H9 (cell line): ENCODE results near the gene UPK2. TPM values are rescaled to one million over a fixed set of nuclear protein-coding genes. Genes with fewer than 3 reads are reported as not detected.
"Not testable (repeated sequence)": the region's sequence is repeated elsewhere in the genome, so short reads cannot be mapped to it uniquely, and the experiment has no call there.

ENCODE experiments used
- DNase-seq: peaks from one replicate; pipeline ENCODE4 v3.0.0-alpha.2; 2017
- H2AFZ ChIP-seq: one replicate; pipeline ENCODE4 v1.6.1; 2013; ENCODE audit warnings: mild to moderate bottlenecking, low read length, control low read depth, moderate library complexity
- H2AK5ac ChIP-seq: 2 replicates; pipeline ENCODE4 v1.6.1; 2013; ENCODE audit warnings: low read length, control low read depth, mixed read lengths; ENCODE audit not compliant: insufficient read length
- H2BK120ac ChIP-seq: one replicate; pipeline ENCODE4 v1.6.1; 2013; ENCODE audit warnings: low read depth, mild to moderate bottlenecking, low read length, control low read depth, inconsistent platforms; ENCODE audit not compliant: poor library complexity, severe bottlenecking
- H2BK12ac ChIP-seq: 2 replicates; pipeline ENCODE4 v1.6.1; 2013; ENCODE audit warnings: low read length, control low read depth, mixed read lengths, low read depth; ENCODE audit not compliant: insufficient read length
- H2BK15ac ChIP-seq: 2 replicates; pipeline ENCODE4 v1.6.1; 2013; ENCODE audit warnings: low read depth, low read length, control low read depth
- H2BK20ac ChIP-seq: one replicate; pipeline ENCODE4 v1.6.1; 2013; ENCODE audit warnings: low read depth, mild to moderate bottlenecking, low read length, control low read depth, inconsistent platforms; ENCODE audit not compliant: poor library complexity, severe bottlenecking
- H2BK5ac ChIP-seq: 2 replicates; pipeline ENCODE4 v1.6.1; 2013; ENCODE audit warnings: low read length, control low read depth, mixed read lengths; ENCODE audit not compliant: insufficient read length
- H3K14ac ChIP-seq: 2 replicates; pipeline ENCODE4 v1.6.1; 2013; ENCODE audit warnings: low read length, control low read depth; ENCODE audit not compliant: insufficient read depth
- H3K18ac ChIP-seq: 2 replicates; pipeline ENCODE4 v1.6.1; 2013; ENCODE audit warnings: low read depth, mild to moderate bottlenecking, mixed read lengths, low read length, control low read depth; ENCODE audit not compliant: insufficient read length
- H3K23ac ChIP-seq: 2 replicates; pipeline ENCODE4 v1.6.1; 2013; ENCODE audit warnings: low read length, control low read depth, mixed read lengths, low read depth; ENCODE audit not compliant: insufficient read length
- H3K23me2 ChIP-seq: 2 replicates; pipeline ENCODE4 v1.6.1; 2013; ENCODE audit warnings: low read depth, mild to moderate bottlenecking, mixed read lengths, low read length, control low read depth; ENCODE audit not compliant: insufficient read length, poor library complexity, severe bottlenecking
- H3K27ac ChIP-seq: 2 replicates; pipeline ENCODE4 v1.5.1; 2013; ENCODE audit warnings: low read length, control low read depth, mixed read lengths, low read depth; ENCODE audit not compliant: insufficient read length
- H3K27me3 ChIP-seq: 2 replicates; pipeline ENCODE4 v1.6.1; 2013; ENCODE audit warnings: low read length, control low read depth, inconsistent platforms; ENCODE audit not compliant: insufficient read depth
- H3K4ac ChIP-seq: 2 replicates; pipeline ENCODE4 v1.6.1; 2013; ENCODE audit warnings: low read depth, mild to moderate bottlenecking, control low read depth, inconsistent platforms, low read length, moderate library complexity
- H3K4me1 ChIP-seq: 2 replicates; pipeline ENCODE4 v1.6.1; 2013; ENCODE audit warnings: low read length, control low read depth, inconsistent platforms; ENCODE audit not compliant: insufficient read depth
- H3K4me2 ChIP-seq: 2 replicates; pipeline ENCODE4 v1.6.1; 2013; ENCODE audit warnings: low read length, control low read depth, mixed read lengths; ENCODE audit not compliant: insufficient read length, insufficient read depth
- H3K56ac ChIP-seq: 2 replicates; pipeline ENCODE4 v1.6.1; 2013; ENCODE audit warnings: low read depth, mild to moderate bottlenecking, mixed read lengths, low read length, control low read depth; ENCODE audit not compliant: insufficient read length
- H3K79me1 ChIP-seq: 2 replicates; pipeline ENCODE4 v1.6.1; 2013; ENCODE audit warnings: low read depth, mild to moderate bottlenecking, moderate library complexity, low read length, control low read depth, inconsistent platforms; ENCODE audit not compliant: insufficient read depth, poor library complexity, severe bottlenecking
- H3K79me2 ChIP-seq: 2 replicates; pipeline ENCODE4 v1.6.1; 2013; ENCODE audit warnings: low read length, control low read depth, inconsistent platforms; ENCODE audit not compliant: insufficient read depth
- H3K9ac ChIP-seq: 2 replicates; pipeline ENCODE4 v1.6.1; 2013; ENCODE audit warnings: low read length, control low read depth, mixed read lengths; ENCODE audit not compliant: insufficient read length; ENCODE audit errors: extremely low read depth
- H3K9me3 ChIP-seq: one replicate; pipeline ENCODE4 v1.6.1; 2013; ENCODE audit warnings: low read depth, low read length, inconsistent platforms; ENCODE audit not compliant: control insufficient read depth
- H3T11ph ChIP-seq: one replicate; pipeline ENCODE4 v1.6.1; 2013; ENCODE audit warnings: mild to moderate bottlenecking, low read length, control low read depth, inconsistent platforms
- H4K20me1 ChIP-seq: one replicate; pipeline ENCODE4 v1.6.1; 2013; ENCODE audit not compliant: control insufficient read depth, insufficient read length, insufficient read depth
- H4K5ac ChIP-seq: 2 replicates; pipeline ENCODE4 v1.6.1; 2013; ENCODE audit warnings: low read depth, mild to moderate bottlenecking, mixed read lengths, low read length, control low read depth; ENCODE audit not compliant: insufficient read length
- H4K8ac ChIP-seq: replicated peaks from 2 replicates; pipeline ENCODE4 v1.6.1; 2013; ENCODE audit warnings: low read length, control low read depth, mixed read lengths, low read depth; ENCODE audit not compliant: insufficient read length
- H4K91ac ChIP-seq: 2 replicates; pipeline ENCODE4 v1.6.1; 2013; ENCODE audit warnings: low read depth, mild to moderate bottlenecking, moderate library complexity, mixed read lengths, low read length, control low read depth; ENCODE audit not compliant: insufficient read length
- H3K27ac Mint-ChIP-seq, 3 experiments: 2 replicates in 2 of 3; 3 replicates in 1 of 3; pipeline ENCODE4 v1.8.0; 2020 to 2021; ENCODE audit warnings: mixed read lengths in 3 of 3, mild to moderate bottlenecking in 1 of 3, moderate library complexity in 1 of 3
- H3K27me3 Mint-ChIP-seq: 2 replicates; pipeline ENCODE4 v1.8.0; 2021; ENCODE audit warnings: low read depth, mild to moderate bottlenecking, moderate library complexity, mixed read lengths
- H3K36me3 Mint-ChIP-seq, 3 experiments: 2 replicates in 2 of 3; 3 replicates in 1 of 3; pipeline ENCODE4 v1.8.0; 2020 to 2021; ENCODE audit warnings: low read depth in 3 of 3, mixed read lengths in 3 of 3; ENCODE audit not compliant: insufficient read depth in 1 of 3
- H3K4me1 Mint-ChIP-seq, 2 experiments: 2 replicates each; pipeline ENCODE4 v1.8.0; 2020; ENCODE audit warnings: mixed read lengths in 2 of 2
- H3K4me3 Mint-ChIP-seq, 2 experiments: 2 replicates in 1 of 2; 3 replicates in 1 of 2; pipeline ENCODE4 v1.8.0; 2020 to 2021; ENCODE audit warnings: mild to moderate bottlenecking in 2 of 2, mixed read lengths in 2 of 2, moderate library complexity in 1 of 2
- H3K9me3 Mint-ChIP-seq, 2 experiments: 2 replicates in 1 of 2; 3 replicates in 1 of 2; pipeline ENCODE4 v1.8.0; 2020; ENCODE audit warnings: mild to moderate bottlenecking in 2 of 2, mixed read lengths in 2 of 2, moderate library complexity in 1 of 2
- CTCF ChIP-seq: fragments of 200-600 bp; sonication (generic); conservative IDR thresholded peaks from 3 replicates; pipeline ENCODE4 v1.8.0; 2021; ENCODE audit warnings: antibody characterized with exemption, mild to moderate bottlenecking
- WGBS: extraction: QIAGEN DNeasy Blood & Tissue Kit; methylation state at CpG from one replicate; pipeline ENCODE4 v1.1.7; 2013; ENCODE audit warnings: missing lambda C conversion rate, low lambda C conversion rate, mixed read lengths; ENCODE audit not compliant: insufficient read length; ENCODE audit errors: extremely low coverage; 5-methylcytosine and 5-hydroxymethylcytosine counted together
- total RNA-seq: library from RNA; stranded (reverse); gene quantifications from 2 replicates; pipeline ENCODE4 v1.2.1, GENCODE V29; 2021

UPK2 gene
- total RNA-seq, 1 experiment from 2014 or later = 0.33 TPM

DNA sequence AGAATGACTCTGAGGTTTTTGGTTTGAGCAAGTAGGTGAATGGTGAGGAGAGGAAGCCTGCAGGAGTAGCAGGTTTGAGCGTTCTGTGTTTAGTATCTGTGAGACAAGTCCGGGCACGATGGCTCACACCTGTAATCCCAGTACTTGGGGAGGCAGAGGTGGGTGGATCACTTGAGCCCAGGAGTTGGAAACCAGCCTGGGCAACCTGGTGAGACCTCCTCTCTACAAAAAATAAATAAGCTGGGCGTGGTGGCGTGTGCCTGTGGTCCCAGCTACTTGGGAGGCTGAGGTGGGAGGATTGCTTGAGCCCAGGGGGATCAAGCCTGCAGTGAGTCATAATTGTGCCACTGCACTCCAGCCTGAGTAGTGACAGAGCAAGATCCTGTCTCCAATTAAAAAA lies 32.2 kb downstream of the UPK2 start:
- H2BK5ac ChIP-seq = no peak overlapping the region
- H3K18ac ChIP-seq = no peak overlapping the region
- H4K20me1 ChIP-seq = no peaks in the 10 kb centered on the region
- H3K79me1 ChIP-seq = no peaks in the 10 kb centered on the region
- H3K36me3 Mint-ChIP-seq = peaks cover 18 to 26% (median 25%) of the 10 kb centered on the region in 3 experiments
- no peak overlapping the region for H2BK20ac ChIP-seq
- H4K91ac ChIP-seq = no peak overlapping the region
- no CpG with 5 or more reads among the region's 5 CpGs for WGBS
- H4K5ac ChIP-seq = no peak overlapping the region
- peaks cover 0 to 5% of the 10 kb centered on the region in 2 experiments; a peak in 1 of 4 replicates for H3K4me1 Mint-ChIP-seq
- no peak overlapping the region for H2BK15ac ChIP-seq
- H3K9ac ChIP-seq = no peak overlapping the region
- peak overlapping the region in 1 of 3 experiments; percentile 32; a peak in 1 of 7 replicates for H3K27ac Mint-ChIP-seq
- no peak overlapping the region for H2AK5ac ChIP-seq
- no peak overlapping the region for H3K4ac ChIP-seq
- DNase-seq = no peak
- H3K4me3 Mint-ChIP-seq = no peak overlapping the region
- H3K27ac ChIP-seq = no peak overlapping the region
- no peaks in the 10 kb centered on the region for H3K79me2 ChIP-seq
- no peaks in the 10 kb centered on the region for H3K23me2 ChIP-seq
- no peak overlapping the region for H2BK12ac ChIP-seq
- H2AFZ ChIP-seq = no peak overlapping the region
- H3T11ph ChIP-seq = no peak overlapping the region
- H3K9me3 Mint-ChIP-seq = peaks cover 13 to 16% of the 10 kb centered on the region in 2 experiments
- no peak overlapping the region for H4K8ac ChIP-seq
- no peaks in the 10 kb centered on the region for H3K27me3 Mint-ChIP-seq
- no peak overlapping the region for H2BK120ac ChIP-seq
- no peak overlapping the region for H3K23ac ChIP-seq
- no peak overlapping the region for H3K56ac ChIP-seq
- H3K9me3 ChIP-seq = no peaks in the 10 kb centered on the region
- no peak overlapping the region for H3K14ac ChIP-seq
- H3K4me1 ChIP-seq = no peaks in the 10 kb centered on the region
- no peak for TF ChIP-seq CTCF
- no peaks in the 10 kb centered on the region for H3K27me3 ChIP-seq
- H3K4me2 ChIP-seq = no peak overlapping the region

- not testable (repeated sequence) for H3T11ph ChIP-seq, H3K4me2 ChIP-seq, H3K56ac ChIP-seq, H3K27me3 Mint-ChIP-seq, H2BK5ac ChIP-seq, H4K20me1 ChIP-seq, H3K4me1 ChIP-seq, H3K14ac ChIP-seq, H2AFZ ChIP-seq, H3K23ac ChIP-seq, H2AK5ac ChIP-seq, H2BK120ac ChIP-seq, H3K27ac Mint-ChIP-seq, H3K4ac ChIP-seq, H3K27me3 ChIP-seq, H3K18ac ChIP-seq, H3K79me1 ChIP-seq, H2BK20ac ChIP-seq, H4K91ac ChIP-seq, H2BK12ac ChIP-seq, H4K5ac ChIP-seq, H3K79me2 ChIP-seq, H4K8ac ChIP-seq, H3K27ac ChIP-seq, H3K9ac ChIP-seq, H2BK15ac ChIP-seq, H3K4me3 Mint-ChIP-seq, DNase-seq, H3K23me2 ChIP-seq, H3K4me1 Mint-ChIP-seq, H3K9me3 ChIP-seq
- Mint-ChIP-seq H3K36me3 (peaks cover 30 to 43% (median 38%) of the 10 kb centered on the region in 3 experiments), H3K9me3 (peaks cover 15 to 17% of the 10 kb centered on the region in 2 experiments)
- WGBS = no CpG with 5 or more reads among the region's 44 CpGs
Measured at GRCh38 chr11:118991486-118992038, 35.5 kb downstream of the UPK2 start.
